ENCODE data around the gene XRCC4. TPM values are rescaled to one million over a fixed set of nuclear protein-coding genes. Genes with fewer than 3 reads are reported as not detected.
"Not testable (repeated sequence)": the region's sequence is repeated elsewhere in the genome, so short reads cannot be mapped to it uniquely, and the experiment has no call there.

Gene XRCC4
- polyA plus RNA-seq, 1 donor: 4.1 TPM

DNA sequence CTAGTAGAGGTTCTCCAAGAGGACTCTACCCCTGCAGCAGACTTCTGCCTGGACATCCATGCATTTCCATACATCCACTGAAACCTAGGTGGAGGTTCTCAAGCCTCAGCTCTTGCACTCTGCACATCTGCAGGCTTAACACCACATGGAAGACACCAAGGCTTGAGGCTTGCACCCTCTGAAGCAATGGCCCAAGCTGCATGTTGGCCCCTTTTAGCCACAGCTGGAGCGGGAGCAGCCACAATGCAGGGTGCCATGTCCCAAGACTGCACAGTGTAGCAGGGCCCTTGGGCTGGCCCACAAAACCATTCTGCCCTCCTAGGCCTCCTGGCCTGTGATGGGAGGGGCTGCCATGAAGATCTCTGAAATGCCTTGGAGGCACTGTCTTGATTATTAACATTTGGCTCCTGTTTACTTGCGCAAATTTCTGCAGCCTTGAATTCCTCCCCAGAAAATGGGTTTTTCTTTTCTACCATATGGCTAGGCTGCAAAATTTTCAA lies 271.0 kb downstream of the XRCC4 start:
- DNase-seq (ENCODE audit: low read depth): no peak

DNA sequence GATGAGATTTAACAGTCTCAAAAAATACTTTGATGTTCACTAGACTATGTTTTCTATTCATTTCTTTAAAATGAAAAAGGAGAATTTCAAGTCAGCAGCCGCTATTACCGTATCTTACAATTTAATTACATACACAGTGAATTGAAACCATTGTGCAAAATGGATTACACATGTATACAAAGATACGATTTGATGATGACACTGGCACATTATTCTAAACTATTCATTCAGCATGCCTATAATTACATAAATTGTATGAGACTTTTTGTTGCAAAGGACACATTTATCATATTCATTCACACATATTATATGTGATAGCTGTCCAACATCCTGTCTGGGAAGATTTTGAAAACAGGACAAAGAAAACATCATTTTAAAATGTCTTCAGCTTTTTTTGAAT lies 275.9 kb downstream of the XRCC4 start:
- DNase-seq (ENCODE audit: low read depth): no peak

- no peak for DNase-seq (ENCODE audit: low read depth)
These were observed 276.4 kb downstream of the XRCC4 start for GRCh38 chr5:83353774-83354173.

- no peak for DNase-seq (ENCODE audit: low read depth)
These were observed 277.6 kb downstream of the XRCC4 start for GRCh38 chr5:83354958-83355357.

GRCh38 chr5:83355482-83356014 lies 278.2 kb downstream of the XRCC4 start:
- DNase-seq (ENCODE audit: low read depth): not testable (repeated sequence)

- no peak for DNase-seq (ENCODE audit: low read depth)
These were observed 280.4 kb downstream of the XRCC4 start for GRCh38 chr5:83357621-83358231.

- DNase-seq (ENCODE audit: low read depth): no peak
These were observed 283.2 kb downstream of the XRCC4 start for GRCh38 chr5:83360573-83360972.

DNA sequence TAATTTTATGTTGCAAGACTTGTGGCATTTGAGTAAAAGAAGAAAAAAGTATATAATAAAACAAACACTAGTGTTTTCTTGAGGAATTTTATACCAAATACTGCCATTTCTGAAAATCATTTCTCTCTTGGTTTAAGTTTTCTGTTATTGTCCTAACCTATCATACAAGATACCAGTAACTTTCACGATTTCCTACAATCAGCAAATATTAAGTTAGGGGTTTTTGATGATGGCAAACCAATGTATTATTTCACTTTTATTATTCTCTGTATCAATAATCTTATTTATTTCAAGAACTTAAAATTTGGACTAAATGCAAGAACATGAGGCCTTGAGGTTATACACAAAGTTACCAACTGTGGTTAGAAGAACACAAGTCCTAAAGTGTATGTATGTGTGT lies 285.2 kb downstream of the XRCC4 start:
- no peak for DNase-seq (ENCODE audit: low read depth)

DNA sequence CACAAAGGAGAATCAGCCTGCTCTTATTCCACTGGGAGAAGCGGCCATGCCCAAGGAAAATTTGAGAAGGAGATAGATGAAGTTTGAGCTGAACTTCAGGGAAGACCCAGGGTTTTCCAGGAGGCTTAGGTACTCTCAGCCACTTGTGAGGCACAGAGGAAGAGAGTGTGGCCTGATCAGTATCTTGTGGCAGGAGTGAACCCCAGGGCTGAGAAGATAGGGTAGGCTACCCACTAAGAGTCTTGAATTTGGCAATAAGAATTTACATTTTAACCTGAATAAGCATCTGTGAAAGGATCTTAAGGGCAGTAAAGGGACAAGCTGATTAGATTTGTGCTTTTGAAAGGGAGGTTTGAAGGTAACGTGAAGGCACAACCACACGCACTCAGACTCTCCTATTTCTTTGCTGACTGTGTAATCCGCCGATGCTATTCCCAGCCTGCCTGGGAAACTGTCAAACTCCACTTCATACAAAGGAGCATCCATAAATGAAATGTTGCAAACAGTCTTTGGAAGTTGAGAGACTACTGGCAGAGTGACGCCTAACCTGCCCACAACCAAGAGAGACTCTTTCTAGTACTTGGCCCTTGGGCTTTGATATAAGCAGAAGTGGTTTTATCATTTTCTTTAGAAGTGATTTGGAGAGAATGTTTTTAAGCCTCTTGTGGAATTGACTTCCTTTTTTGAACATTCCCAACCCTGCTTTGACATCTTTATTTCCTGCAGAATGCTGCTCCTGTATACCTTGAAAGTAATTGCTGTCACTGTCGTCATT lies 286.0 kb downstream of the XRCC4 start:
- DNase-seq (ENCODE audit: low read depth): no peak

GRCh38 chr5:83363886-83364275 lies 286.5 kb downstream of the XRCC4 start:
- no peak for DNase-seq (ENCODE audit: low read depth)

GRCh38 chr5:83364312-83365299 lies 287.3 kb downstream of the XRCC4 start:
- DNase-seq (ENCODE audit: low read depth): no peak

DNA sequence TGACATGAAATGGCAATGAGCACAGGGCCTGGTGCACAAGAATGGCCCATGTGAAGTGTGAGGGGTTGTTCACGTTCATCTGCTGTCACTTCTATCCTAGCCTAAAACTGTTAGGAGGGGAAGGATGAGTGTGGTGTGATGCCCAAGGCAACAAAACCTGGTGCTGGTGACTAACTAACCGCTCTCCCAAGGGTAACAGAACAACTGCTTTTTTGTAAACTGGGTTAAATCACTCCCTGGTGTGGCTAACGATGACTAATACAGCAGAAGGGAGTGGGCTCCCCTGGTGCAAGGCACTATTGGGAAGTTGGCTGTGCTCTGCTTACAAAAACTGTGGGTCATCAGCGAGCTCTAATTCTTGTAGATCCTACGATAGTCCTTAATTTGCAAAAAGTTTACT lies 291.0 kb downstream of the XRCC4 start:
- DNase-seq (ENCODE audit: low read depth): no peak

DNA sequence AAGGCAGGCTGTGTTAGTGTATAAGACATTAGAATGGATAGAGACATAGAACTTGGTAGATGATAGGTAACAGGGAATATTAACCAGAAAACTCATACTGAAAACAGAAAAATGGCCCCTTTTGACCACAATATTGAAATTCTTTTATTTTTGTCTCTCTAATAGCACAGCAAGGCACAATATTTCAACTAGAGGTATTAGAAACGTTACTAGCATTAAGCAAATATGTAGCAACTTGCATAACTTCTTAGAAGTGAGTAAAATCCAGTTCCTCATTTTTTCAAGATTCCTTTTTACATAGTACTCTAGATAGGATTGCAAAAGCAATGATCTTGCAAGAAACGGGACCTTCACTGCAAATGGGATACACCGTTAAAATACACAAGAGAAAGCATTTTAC lies 291.5 kb downstream of the XRCC4 start:
- no peak for DNase-seq (ENCODE audit: low read depth)

DNA sequence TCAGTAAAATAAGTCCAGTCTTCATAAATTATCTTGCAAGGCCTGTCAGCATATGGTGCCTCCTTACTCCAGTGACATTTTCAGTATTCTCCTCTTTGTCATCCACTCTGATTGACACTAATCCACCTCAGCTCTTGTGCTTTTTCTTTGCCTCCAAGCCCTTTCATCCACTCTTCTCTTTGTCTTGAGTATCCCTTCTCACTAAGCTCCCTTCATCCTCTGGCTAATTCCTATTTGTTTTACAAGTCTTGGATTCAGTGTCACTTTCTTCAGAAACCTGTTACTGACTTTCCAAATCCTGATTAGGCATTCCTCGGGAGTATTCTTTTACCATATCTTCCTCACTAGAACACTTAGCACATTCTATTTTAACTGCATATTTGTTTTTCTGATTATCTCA lies 293.6 kb downstream of the XRCC4 start:
- no peak for DNase-seq (ENCODE audit: low read depth)

GRCh38 chr5:83371726-83372125 lies 294.4 kb downstream of the XRCC4 start:
- DNase-seq (ENCODE audit: low read depth): no peak

- DNase-seq (ENCODE audit: low read depth): no peak
These were observed 297.2 kb downstream of the XRCC4 start for GRCh38 chr5:83374547-83374946.

GRCh38 chr5:83375049-83375745 lies 297.9 kb downstream of the XRCC4 start:
- DNase-seq (ENCODE audit: low read depth): no peak

DNA sequence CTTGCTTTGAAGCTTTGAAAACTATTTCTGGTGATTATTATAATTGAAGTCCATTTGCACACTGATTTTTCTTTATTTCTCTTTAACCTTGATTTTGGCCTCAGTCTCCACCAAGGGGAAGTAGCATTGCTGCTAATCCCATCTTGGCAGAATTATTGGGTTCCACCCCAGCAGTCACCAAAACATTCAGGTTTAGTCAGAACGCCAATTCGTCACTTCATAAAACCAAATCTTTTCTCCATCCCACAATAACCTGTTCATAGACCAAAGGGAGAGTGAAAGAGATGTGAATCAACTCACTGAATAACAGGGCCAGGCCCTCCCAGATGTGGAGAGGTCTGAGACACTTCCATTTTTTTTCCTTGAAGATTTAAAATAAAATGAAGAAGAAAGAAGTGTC lies 299.1 kb downstream of the XRCC4 start:
- DNase-seq (ENCODE audit: low read depth): no peak

DNA sequence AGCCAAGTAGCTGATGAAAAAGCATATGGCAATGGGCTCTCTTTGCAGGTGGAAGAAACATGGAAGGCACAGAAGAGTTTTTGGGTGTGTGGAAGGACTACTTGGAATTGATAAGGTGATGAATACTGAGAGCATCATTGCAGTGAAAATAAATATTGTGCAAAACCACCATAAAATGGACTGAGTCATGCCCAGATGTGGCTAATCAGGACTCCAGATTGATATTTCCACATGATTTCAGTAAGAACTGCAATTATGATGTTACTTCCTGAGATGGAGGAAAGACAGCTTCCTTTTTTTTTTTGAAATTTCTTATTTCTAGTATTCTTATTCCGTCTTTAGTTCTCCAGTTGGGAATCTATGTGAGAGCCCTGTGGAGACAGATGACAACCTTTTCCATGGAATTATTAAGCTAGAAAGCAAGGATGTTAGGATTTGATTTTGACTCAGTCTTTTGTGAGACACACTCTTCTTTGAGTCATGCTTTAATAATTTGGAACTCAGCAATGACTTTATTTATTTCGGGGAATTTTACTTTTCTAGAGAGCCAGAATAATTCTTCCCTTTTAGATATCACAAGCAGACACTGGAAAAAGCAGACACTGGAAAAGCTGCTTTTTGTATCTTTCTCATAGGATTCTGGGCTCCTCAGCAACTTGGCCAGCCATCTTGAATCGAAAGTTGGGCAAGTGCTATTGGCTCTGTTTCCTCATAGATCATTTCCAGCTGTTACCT lies 300.0 kb downstream of the XRCC4 start:
- no peak for DNase-seq (ENCODE audit: low read depth)

DNA sequence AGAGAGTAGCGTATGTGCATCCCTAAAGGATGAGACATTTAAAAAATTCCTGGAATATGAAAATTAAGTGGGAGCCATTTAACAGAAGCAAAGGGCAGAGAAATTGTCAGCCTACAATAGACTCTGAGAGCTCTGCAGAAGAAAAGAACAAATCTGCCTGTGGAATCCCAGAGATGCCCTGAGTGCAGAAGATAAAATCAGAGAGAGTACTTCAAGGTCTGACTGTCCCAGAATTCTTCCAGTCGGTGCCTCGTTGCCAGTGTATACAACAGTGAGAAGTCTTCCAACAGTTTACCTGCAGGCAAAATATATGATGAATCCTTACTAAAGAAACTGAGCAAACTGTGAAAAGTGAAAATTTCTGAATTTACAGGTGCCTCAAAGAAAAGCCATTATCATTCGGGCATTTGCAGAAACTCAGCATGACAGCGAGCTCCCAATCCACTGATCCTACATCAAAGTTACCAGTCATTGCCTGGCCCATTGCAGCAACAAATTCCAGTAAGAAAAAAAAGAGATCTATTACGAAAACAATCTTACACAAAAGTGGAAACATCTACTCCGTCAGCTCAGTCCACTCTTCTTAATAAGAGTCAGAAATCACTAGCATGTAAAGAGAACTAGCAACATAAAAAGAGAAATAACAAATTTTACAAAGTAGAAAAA lies 301.4 kb downstream of the XRCC4 start:
- no peak for DNase-seq (ENCODE audit: low read depth)
